ENCODE results near the gene FBXO40. TPM values are rescaled to one million over a fixed set of nuclear protein-coding genes. Genes with fewer than 3 reads are reported as not detected.

FBXO40 gene, protein sequence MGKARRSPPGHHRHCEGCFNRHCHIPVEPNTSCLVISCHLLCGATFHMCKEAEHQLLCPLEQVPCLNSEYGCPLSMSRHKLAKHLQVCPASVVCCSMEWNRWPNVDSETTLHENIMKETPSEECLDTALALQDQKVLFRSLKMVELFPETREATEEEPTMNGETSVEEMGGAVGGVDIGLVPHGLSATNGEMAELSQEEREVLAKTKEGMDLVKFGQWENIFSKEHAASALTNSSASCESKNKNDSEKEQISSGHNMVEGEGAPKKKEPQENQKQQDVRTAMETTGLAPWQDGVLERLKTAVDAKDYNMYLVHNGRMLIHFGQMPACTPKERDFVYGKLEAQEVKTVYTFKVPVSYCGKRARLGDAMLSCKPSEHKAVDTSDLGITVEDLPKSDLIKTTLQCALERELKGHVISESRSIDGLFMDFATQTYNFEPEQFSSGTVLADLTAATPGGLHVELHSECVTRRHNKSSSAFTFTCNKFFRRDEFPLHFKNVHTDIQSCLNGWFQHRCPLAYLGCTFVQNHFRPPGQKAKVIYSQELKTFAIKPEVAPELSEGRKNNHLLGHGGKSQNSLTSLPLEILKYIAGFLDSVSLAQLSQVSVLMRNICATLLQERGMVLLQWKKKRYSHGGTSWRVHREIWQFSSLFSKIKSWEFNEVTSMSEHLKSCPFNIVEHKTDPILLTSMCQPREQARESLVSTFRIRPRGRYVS
- total RNA-seq, result not detected in 2 replicates

DNA sequence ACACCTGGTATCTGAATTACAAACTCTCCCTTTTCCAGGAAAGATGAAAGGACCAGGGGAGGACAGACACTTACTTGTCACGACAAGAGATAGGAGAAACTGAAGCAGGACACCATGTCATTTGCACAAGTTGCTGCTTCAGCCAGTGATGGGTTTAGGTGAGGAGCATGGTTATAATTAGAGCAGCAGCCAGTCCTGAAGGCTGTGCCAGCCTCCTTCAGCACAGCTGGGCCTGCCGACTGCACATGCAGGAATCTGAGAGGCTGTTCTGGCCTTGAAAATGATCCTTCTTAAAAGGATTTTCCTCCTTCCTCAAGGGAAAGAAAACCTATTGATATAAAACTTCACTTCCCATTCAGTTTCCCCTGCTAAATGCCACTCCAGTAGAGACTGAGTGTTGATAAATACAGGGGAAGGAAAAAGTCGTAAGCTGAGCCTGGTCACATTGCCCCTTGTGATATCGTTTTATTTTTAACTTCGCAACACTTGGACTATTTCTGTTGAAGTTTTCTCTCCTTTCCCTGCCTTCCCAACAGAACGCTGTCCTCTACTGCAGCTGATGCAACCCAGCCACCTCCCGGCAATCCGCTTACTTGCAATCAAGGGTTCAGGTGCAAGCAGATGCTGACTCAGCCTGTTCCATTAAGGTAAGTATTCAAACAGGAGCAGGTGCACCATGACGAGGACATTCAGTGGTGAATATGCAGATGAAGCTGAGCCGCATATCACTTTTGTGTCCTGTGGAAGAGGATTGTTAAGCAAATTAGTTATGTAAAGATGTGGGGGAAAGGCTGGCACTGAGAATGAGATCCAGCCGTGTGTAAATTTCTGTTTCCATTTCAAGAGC, at the start of gene FBXO40:
Gene FBXO40, plus strand, starts transcription at position 524 of the 847 bp plus-strand sequence. CDS start 27,197 bp downstream, outside the sequence.

GRCh38 chr3:121545574-121546455, 47.4 kb upstream of the FBXO40 start, which contains the start of gene POLQ:
TSS of gene POLQ (minus strand) at chr3:121545988. CDS start at chr3:121545877, 111 bp downstream.

DNA sequence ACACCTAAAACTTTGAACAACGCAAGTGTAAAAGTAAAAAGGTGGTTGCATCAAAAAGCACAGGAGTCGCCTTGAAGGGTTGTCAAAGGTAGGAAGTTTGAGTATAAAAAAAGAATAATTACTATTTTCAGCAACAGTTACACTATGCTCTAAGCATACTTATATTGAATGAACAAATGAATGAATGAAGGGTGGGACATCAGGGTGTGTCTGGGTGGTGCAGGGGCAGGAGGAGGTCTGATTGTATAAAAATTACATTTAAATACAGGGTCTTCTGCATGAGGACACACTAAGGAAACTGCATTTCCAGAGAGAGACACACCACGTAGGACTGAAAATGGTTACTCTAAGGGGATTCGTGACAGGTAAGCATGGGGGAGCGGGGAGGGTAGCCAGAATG, 25.5 kb upstream of the FBXO40 start, which contains the start of gene ARGFX:
Gene ARGFX, plus strand, starts transcription at position 301 of the 400 bp plus-strand sequence. CDS start 2,765 bp downstream, outside the sequence.

DNA sequence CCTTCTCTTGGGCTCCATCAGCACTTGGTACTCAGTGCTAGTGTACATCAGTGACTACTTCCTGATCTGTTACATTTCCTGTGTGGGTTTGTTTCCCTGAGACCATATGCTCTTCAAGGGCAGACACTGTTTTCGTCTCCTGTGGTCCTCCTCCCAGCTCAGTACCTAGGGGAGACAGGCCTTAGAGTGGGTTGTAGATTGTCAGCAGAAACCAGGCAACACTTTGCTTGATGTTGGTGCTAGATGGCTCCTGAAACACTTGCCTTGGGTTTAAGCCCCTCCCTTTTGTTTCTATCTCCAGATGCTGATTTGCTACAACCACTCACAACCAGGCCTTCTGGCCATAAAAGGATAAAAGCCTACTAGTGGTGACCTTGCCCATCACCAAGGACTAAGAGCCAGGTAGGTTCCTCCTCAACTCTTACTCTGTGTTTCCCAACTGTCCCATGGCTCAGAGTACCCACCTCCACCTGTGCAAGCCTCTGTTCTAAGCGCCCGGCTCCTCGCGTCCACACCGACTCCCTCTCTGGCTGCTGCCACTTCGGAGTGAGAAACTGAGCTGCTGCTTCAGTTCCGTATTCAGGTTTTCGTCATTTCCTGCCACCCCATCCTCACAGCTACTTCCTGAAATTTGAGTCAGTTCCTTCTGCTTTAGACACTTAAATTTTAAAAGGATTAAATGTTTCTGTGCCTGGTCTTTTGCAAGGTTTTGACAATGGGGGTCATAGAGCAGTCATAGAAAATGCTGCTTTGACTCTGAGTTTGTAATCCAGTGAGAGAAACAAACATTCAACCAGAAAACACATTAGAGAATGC, 67.4 kb downstream of the FBXO40 start, which contains the start of gene HCLS1:
Gene HCLS1, minus strand, starts transcription at position 548 of the 816 bp plus-strand sequence. CDS start 2,556 bp downstream, outside the sequence.

Other genes with a start within 250 kb of the FBXO40 start
- gene POLQ, start 47.4 kb upstream of the FBXO40 start, total RNA-seq, result 2.3 and 3.7 TPM in 2 replicates
- not detected in 2 replicates for gene ARGFX, start 25.4 kb upstream of the FBXO40 start, total RNA-seq
- 2.3 and 3.7 TPM in 2 replicates for gene HCLS1, start 67.5 kb downstream of the FBXO40 start, total RNA-seq
- gene GOLGB1, start 156.4 kb downstream of the FBXO40 start, total RNA-seq, result 20.8 and 22.7 TPM in 2 replicates
- gene IQCB1, start 241.7 kb downstream of the FBXO40 start, total RNA-seq, result 9.4 and 11.0 TPM in 2 replicates
- 0.29 and 1.4 TPM in 2 replicates for gene EAF2, start 241.8 kb downstream of the FBXO40 start, total RNA-seq